SK-N-SH (cell line): ENCODE data around the gene GALNTL6. TPM values are rescaled to one million over a fixed set of nuclear protein-coding genes. Genes with fewer than 3 reads are reported as not detected.

Source experiments
- CTCF ChIA-PET: fragments of 300-600, 350-600 bp; formaldehyde crosslinking; extraction: SDS; loops from one replicate; lab custom pipeline; 2021; lab: Yijun Ruan, JAX
- POLR2A ChIA-PET: fragments of 350-600 bp; sonication (Branson Sonifier 250); formaldehyde crosslinking; extraction: SDS; loops from one replicate; lab custom pipeline; 2020; ENCODE audit warnings: antibody characterized with exemption, inconsistent platforms; lab: Yijun Ruan, JAX
- DNase-seq: peaks from one replicate; pipeline ENCODE4 v3.0.0; 2012
- H2AFZ ChIP-seq: fragments of 200-600 bp; sonication (generic); 2 replicates; pipeline ENCODE4 v1.8.1; 2016; ENCODE audit warnings: antibody characterized with exemption, mild to moderate bottlenecking, low read depth
- H3F3A ChIP-seq: fragments of 200-600 bp; sonication (generic); replicated peaks from 2 replicates; pipeline ENCODE3; 2016; ENCODE audit warnings: antibody characterized with exemption, mild to moderate bottlenecking; ENCODE audit not compliant: insufficient read depth
- H3K27ac ChIP-seq, 2 experiments: fragments of 200-500 bp in 1 of 2; fragments of 200-600 bp in 1 of 2; sonication (Bioruptor generic) in 1 of 2; sonication (generic), shearing (Covaris generic) in 1 of 2; 2 replicates each; pipeline versions ENCODE4 v1.5.1 to v1.6.1; 2014 to 2016; ENCODE audit warnings: low read depth in 2 of 2, inconsistent platforms in 1 of 2, low read length in 1 of 2, mild to moderate bottlenecking in 1 of 2, mixed read lengths in 1 of 2
- H3K27me3 ChIP-seq: fragments of 200-600 bp; sonication (generic), shearing (Covaris generic); 2 replicates; pipeline ENCODE4 v1.6.1; 2016; ENCODE audit warnings: mixed run types; ENCODE audit not compliant: insufficient read depth
- H3K36me3 ChIP-seq, 2 experiments: fragments of 200-500 bp in 1 of 2; fragments of 200-600 bp in 1 of 2; sonication (Bioruptor generic) in 1 of 2; sonication (generic) in 1 of 2; replicated peaks in 1 of 2; 2 replicates each; pipeline versions ENCODE3 to v1.5.1; 2014 to 2016; ENCODE audit warnings: low read length in 1 of 2, mild to moderate bottlenecking in 1 of 2; ENCODE audit not compliant: insufficient read depth in 2 of 2, control insufficient read depth in 1 of 2
- H3K4me1 ChIP-seq, 2 experiments: fragments of 200-500 bp in 1 of 2; fragments of 200-600 bp in 1 of 2; sonication (Bioruptor generic) in 1 of 2; sonication (generic), shearing (Covaris generic) in 1 of 2; 2 replicates each; pipeline versions ENCODE4 v1.5.1 to v1.6.1; 2014 to 2016; ENCODE audit warnings: low read depth in 1 of 2, low read length in 1 of 2, mixed run types in 1 of 2; ENCODE audit not compliant: insufficient read depth in 2 of 2, control insufficient read depth in 1 of 2
- H3K4me2 ChIP-seq: fragments of 200-600 bp; sonication (generic), shearing (Covaris generic); 2 replicates; pipeline ENCODE4 v1.6.1; 2017; ENCODE audit warnings: mixed run types
- H3K4me3 ChIP-seq, 2 experiments: fragments of 200-500 bp in 1 of 2; fragments of 200-600 bp in 1 of 2; sonication (Bioruptor generic) in 1 of 2; sonication (generic), shearing (Covaris generic) in 1 of 2; 2 replicates each; pipeline versions ENCODE4 v1.5.1 to v1.8.1; 2014 to 2016; ENCODE audit warnings: low read depth in 2 of 2, inconsistent platforms in 1 of 2, low read length in 1 of 2, mild to moderate bottlenecking in 1 of 2, mixed read lengths in 1 of 2, moderate library complexity in 1 of 2
- H3K79me2 ChIP-seq: fragments of 200-600 bp; sonication (generic); 2 replicates; pipeline ENCODE4 v1.8.1; 2017; ENCODE audit warnings: mild to moderate bottlenecking; ENCODE audit not compliant: insufficient read depth
- H3K9ac ChIP-seq: fragments of 200-600 bp; sonication (generic); 2 replicates; pipeline ENCODE4 v1.6.1; 2017; ENCODE audit warnings: mixed run types
- H3K9me2 ChIP-seq: fragments of 200-600 bp; sonication (generic); 2 replicates; pipeline ENCODE4 v1.6.1; 2017; ENCODE audit warnings: mixed run types
- H3K9me3 ChIP-seq: fragments of 200-600 bp; sonication (generic); 2 replicates; pipeline ENCODE4 v1.6.1; 2017; ENCODE audit warnings: mixed run types, mild to moderate bottlenecking, moderate library complexity
- H4K20me1 ChIP-seq: fragments of 200-600 bp; sonication (generic); 2 replicates; pipeline ENCODE4 v1.6.1; 2017; ENCODE audit warnings: mild to moderate bottlenecking, mixed run types; ENCODE audit not compliant: insufficient read depth
- EP300 ChIP-seq, 2 experiments: IDR thresholded peaks; 2 replicates each; pipeline versions ENCODE4 v1.4.0 to v1.6.1; 2012; ENCODE audit warnings: borderline replicate concordance in 1 of 2, low read depth in 1 of 2, low read length in 1 of 2
- EZH2phosphoT487 ChIP-seq: fragments of 200-600 bp; sonication (generic); IDR thresholded peaks from 2 replicates; pipeline ENCODE4 v1.6.1; 2017; ENCODE audit warnings: low read depth, mixed run types, mild to moderate bottlenecking, antibody characterized with exemption, moderate library complexity, borderline replicate concordance
- FOXJ3 ChIP-seq: sonication (generic); formaldehyde crosslinking; IDR thresholded peaks from 2 replicates; pipeline ENCODE4 v1.5.1; 2020; ENCODE audit warnings: mild to moderate bottlenecking, missing genetic modification reagents
- FOXM1 ChIP-seq: IDR thresholded peaks from 2 replicates; pipeline ENCODE4 v1.4.0; 2012; ENCODE audit warnings: low read depth, mild to moderate bottlenecking
- GABPA ChIP-seq: IDR thresholded peaks from 2 replicates; pipeline ENCODE4 v1.4.0; 2012; ENCODE audit warnings: low read depth, mild to moderate bottlenecking
- GATA2 ChIP-seq: sonication (generic); formaldehyde crosslinking; IDR thresholded peaks from 2 replicates; pipeline ENCODE4 v1.5.0; 2020; ENCODE audit warnings: mild to moderate bottlenecking, missing genetic modification reagents
- JUND ChIP-seq: IDR thresholded peaks from 2 replicates; pipeline ENCODE4 v1.4.0; 2012
- MAX ChIP-seq: IDR thresholded peaks from 2 replicates; pipeline ENCODE4 v1.4.0; 2012; ENCODE audit warnings: low read depth
- NFIC ChIP-seq: IDR thresholded peaks from 2 replicates; pipeline ENCODE4 v1.4.0; 2012; ENCODE audit warnings: borderline replicate concordance
- PBX3 ChIP-seq: IDR thresholded peaks from 2 replicates; pipeline ENCODE4; 2012
- RAD21 ChIP-seq: IDR thresholded peaks from 2 replicates; pipeline ENCODE4 v1.6.1; 2012; ENCODE audit warnings: mild to moderate bottlenecking, low read length
- RXRA ChIP-seq: IDR thresholded peaks from 2 replicates; pipeline ENCODE4 v1.4.0; 2012; ENCODE audit warnings: low read depth, mild to moderate bottlenecking, borderline replicate concordance
- SMC3 ChIP-seq: IDR thresholded peaks from 2 replicates; pipeline ENCODE4 v1.6.1; 2012; ENCODE audit warnings: low read depth, low read length, improper control_type of control experiment
- TCF12 ChIP-seq: IDR thresholded peaks from 2 replicates; pipeline ENCODE4 v1.4.0; 2012
- YY1 ChIP-seq: IDR thresholded peaks from 2 replicates; pipeline ENCODE4 v1.4.0; 2012; ENCODE audit warnings: low read depth, mild to moderate bottlenecking
- ZBTB33 ChIP-seq: IDR thresholded peaks from 2 replicates; pipeline ENCODE4 v1.4.0; 2012; ENCODE audit warnings: low read depth, borderline replicate concordance
- WGBS: methylation state at CpG from one replicate; pipeline ENCODE4 v1.1.6; 2017; ENCODE audit warnings: low lambda C conversion rate; 5-methylcytosine and 5-hydroxymethylcytosine counted together
- polyA plus RNA-seq, 3 experiments: library from polyadenylated mRNA; depleted of rRNA; stranded (reverse); fragments of >200 nt; gene quantifications; 2 replicates each; pipeline ENCODE4 v1.2.3, GENCODE V29; 2012

Gene GALNTL6
- polyA plus RNA-seq, 1 of the 3 experiments (the other 2 are of a cell fraction), result 0.07 TPM

- ChIA-PET POLR2A (no interaction called here), CTCF (no interaction called here)
- Histone ChIP-seq H3F3A (no peaks in the 10 kb centered on the region), H3K4me1 (no peaks in the 10 kb centered on the region), H2AFZ (no peak overlapping the region), H3K9me3 (no peaks in the 10 kb centered on the region), H3K4me2 (no peak overlapping the region), H3K27me3 (no peaks in the 10 kb centered on the region), H3K36me3 (no peaks in the 10 kb centered on the region), H3K4me3 (no peak overlapping the region), H3K79me2 (no peaks in the 10 kb centered on the region), H3K27ac (no peak overlapping the region), H3K9ac (no peak overlapping the region), H3K9me2 (no peaks in the 10 kb centered on the region), H4K20me1 (no peaks in the 10 kb centered on the region)
- DNase-seq, result no peak
- WGBS, result 18% methylated on average over 4 of the region's 4 CpGs
- TF ChIP-seq EP300 (IDR thresholded peaks at IDR 0.05; ENCODE audit: borderline replicate concordance in 1 of 2, low read depth in 1 of 2, low read length in 1 of 2) (no peak), SMC3 (no peak), GATA2 (no peak), RAD21 (no peak), YY1 (no peak), RXRA (no peak), ZBTB33 (no peak)
Measured at GRCh38 chr4:172698256-172698655, 885.1 kb downstream of the GALNTL6 start.

- Histone ChIP-seq H3K27me3 (no peaks in the 10 kb centered on the region), H4K20me1 (no peaks in the 10 kb centered on the region), H3K79me2 (no peaks in the 10 kb centered on the region), H3K4me3 (no peak overlapping the region), H3K9ac (no peak overlapping the region), H3K9me2 (no peaks in the 10 kb centered on the region), H3K36me3 (no peaks in the 10 kb centered on the region), H3F3A (no peaks in the 10 kb centered on the region), H2AFZ (no peak overlapping the region), H3K9me3 (peaks cover 4% of the 10 kb centered on the region; the same call in 1 of the 2 replicates), H3K27ac (no peak overlapping the region), H3K4me1 (no peaks in the 10 kb centered on the region), H3K4me2 (no peak overlapping the region)
- POLR2A ChIA-PET, result no interaction called here
- no peak for DNase-seq
- TF ChIP-seq RXRA (no peak), NFIC (no peak), SMC3 (no peak), EZH2phosphoT487 (no peak), GABPA (no peak), TCF12 (no peak), PBX3 (no peak), MAX (no peak), FOXM1 (no peak), JUND (no peak), FOXJ3 (CRISPR knock-in tag) (no peak), GATA2 (no peak)
- CTCF ChIA-PET, result no interaction called here
Measured at GRCh38 chr4:172705565-172705964, 892.4 kb downstream of the GALNTL6 start.
